ENCODE measurements around the gene KIF26B.

GRCh38 chr1:245654460-245655050 is 499.8 kb downstream of the KIF26B start:
- TF ChIP-seq BACH2 (CRISPR knock-in tag; IDR thresholded peaks at IDR 0.05; ENCODE audit: borderline replicate concordance) (no peak), ZC3H10 (CRISPR knock-in tag; IDR thresholded peaks at IDR 0.05) (no peak), CSDC2 (CRISPR knock-in tag; IDR thresholded peaks at IDR 0.05) (no peak), RARB (CRISPR knock-in tag; IDR thresholded peaks at IDR 0.05) (no peak), ZNF8 (CRISPR knock-in tag; IDR thresholded peaks at IDR 0.05) (no peak), PATZ1 (CRISPR knock-in tag; IDR thresholded peaks at IDR 0.05; ENCODE audit: borderline replicate concordance) (no peak)

All from SK-N-SH treated with all-trans-retinoic acid at 6 μM for 48 hours (cell line).